Mucosa of gallbladder (tissue), 1 donor: ENCODE data around the gene SPTB. TPM values are rescaled to one million over a fixed set of nuclear protein-coding genes. Genes with fewer than 3 reads are reported as not detected.

Experiments used
- DNase-seq: peaks from one replicate; pipeline ENCODE4 v3.0.0-alpha.2; 2020; ENCODE audit warnings: low spot score
- total RNA-seq: library from RNA; stranded (reverse); gene quantifications from one replicate; pipeline ENCODE4 v1.2.1, GENCODE V29; 2021
- donor health status: DM: no; HTN: no; CAD: no.

The SPTB gene
- total RNA-seq, 1 donor from 2014 or later: 3.1 TPM

GRCh38 chr14:64885559-64885958, 5.9 kb upstream of the SPTB start:
- DNase-seq: no peak

- DNase-seq: peak; percentile 26
Observed at GRCh38 chr14:64880221-64881121, 764 bp upstream of the SPTB start.

- no peak for DNase-seq
Observed at GRCh38 chr14:64878837-64879634, 671 bp downstream of the SPTB start.

GRCh38 chr14:64877846-64878245, 1.9 kb downstream of the SPTB start:
- DNase-seq: no peak

GRCh38 chr14:64875350-64875749, 4.4 kb downstream of the SPTB start:
- DNase-seq: no peak

GRCh38 chr14:64873506-64874219, 6.0 kb downstream of the SPTB start:
- DNase-seq: no peak

GRCh38 chr14:64871344-64871743, 8.4 kb downstream of the SPTB start:
- DNase-seq: no peak

GRCh38 chr14:64870160-64870559, 9.5 kb downstream of the SPTB start:
- no peak for DNase-seq

- DNase-seq: no peak
Observed at GRCh38 chr14:64868841-64869240, 10.9 kb downstream of the SPTB start.

GRCh38 chr14:64868379-64868778, 11.3 kb downstream of the SPTB start:
- no peak for DNase-seq

GRCh38 chr14:64867182-64867581, 12.5 kb downstream of the SPTB start:
- no peak for DNase-seq

GRCh38 chr14:64865992-64866391, 13.7 kb downstream of the SPTB start:
- DNase-seq: no peak

GRCh38 chr14:64865109-64865508, 14.6 kb downstream of the SPTB start:
- DNase-seq: no peak

- no peak for DNase-seq
Observed at GRCh38 chr14:64864258-64864657, 15.4 kb downstream of the SPTB start.

GRCh38 chr14:64861916-64862315, 17.8 kb downstream of the SPTB start:
- no peak for DNase-seq

- DNase-seq: no peak
Observed at GRCh38 chr14:64860039-64860438, 19.7 kb downstream of the SPTB start.

GRCh38 chr14:64857979-64858744, 21.5 kb downstream of the SPTB start:
- no peak for DNase-seq

- DNase-seq: no peak
Observed at GRCh38 chr14:64856529-64857445, 22.9 kb downstream of the SPTB start.

GRCh38 chr14:64855721-64856528, 23.8 kb downstream of the SPTB start:
- no peak for DNase-seq
